GM19328 (cell line): ENCODE data around the gene SLC44A3.
"Not testable (repeated sequence)": the region's sequence is repeated elsewhere in the genome, so short reads cannot be mapped to it uniquely, and the experiment has no call there.

Experiments used
- ATAC-seq: cut with Tn5 transposase; IDR thresholded peaks from one replicate; pipeline ENCODE4 v1.9.1; 2021; ENCODE audit warnings: mild to moderate bottlenecking, moderate library complexity; ENCODE audit not compliant: unreplicated experiment

The SLC44A3 gene

DNA sequence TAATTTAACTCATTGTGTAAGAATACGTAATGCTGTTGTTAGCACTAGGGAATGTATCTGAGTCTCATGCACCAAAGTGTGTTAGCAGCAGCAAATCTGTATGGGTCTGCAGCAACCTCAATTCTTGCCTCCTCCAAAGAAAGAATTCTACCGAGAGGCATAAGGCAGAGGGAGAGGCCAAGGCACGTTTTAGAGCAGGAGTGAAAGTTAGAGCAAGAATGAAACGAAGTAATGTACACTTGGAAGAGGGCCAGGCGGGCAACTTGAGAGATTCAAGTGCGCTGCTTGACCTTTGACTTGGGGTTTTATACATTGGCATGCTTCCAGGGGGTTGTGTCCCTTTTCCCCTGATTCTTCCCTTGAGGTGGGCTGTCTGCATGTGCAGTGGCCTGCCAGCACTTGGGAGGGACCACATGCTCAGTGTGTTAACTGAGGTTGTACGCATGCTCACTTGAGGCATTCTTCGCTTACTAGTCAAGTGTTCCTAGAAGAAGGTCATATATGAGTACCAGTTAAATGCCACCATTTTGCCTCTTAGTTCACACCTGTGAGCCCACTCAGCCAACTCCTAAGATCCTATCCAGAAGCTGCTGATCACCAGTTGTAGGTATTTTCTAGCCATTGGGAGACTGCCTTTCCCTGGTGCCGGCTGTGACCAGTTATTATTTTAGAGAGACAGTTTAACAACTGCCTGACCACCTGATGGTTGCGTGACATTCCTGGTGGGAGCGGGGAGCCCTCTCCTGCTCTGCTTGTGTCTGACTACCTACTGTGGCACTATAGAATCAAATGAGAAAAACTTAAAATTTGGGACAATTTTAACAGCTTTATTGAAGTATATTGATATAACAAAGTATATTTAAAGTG, 109.4 kb downstream of the SLC44A3 start:
- no peak for ATAC-seq

DNA sequence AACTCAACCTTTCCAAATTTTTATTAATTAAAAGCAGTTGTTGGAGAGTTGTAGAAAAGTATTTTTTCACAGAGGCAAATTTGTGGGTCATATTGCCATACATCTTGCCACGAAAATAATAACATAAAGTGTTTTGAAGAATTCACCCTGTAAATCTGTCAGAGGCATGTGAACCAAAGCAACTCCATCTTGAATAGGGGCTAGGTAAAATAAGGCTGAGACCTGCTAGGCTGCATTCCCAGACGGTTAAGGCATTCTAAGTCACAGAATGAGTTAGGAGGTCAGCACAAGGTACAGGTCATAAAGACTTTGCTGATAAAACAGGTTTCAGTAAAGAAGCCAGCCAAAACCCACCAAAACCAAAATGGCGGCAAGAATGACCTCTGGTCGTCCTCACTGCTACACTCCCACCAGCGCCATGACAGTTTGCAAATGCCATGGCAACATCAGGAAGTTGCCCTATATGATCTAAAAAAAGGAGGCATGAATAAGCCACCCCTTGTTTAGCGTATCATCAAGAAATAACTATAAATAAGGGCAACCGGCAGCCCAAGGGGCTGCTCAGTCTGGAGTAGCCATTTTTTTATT, 111.2 kb downstream of the SLC44A3 start:
- no peak for ATAC-seq

DNA sequence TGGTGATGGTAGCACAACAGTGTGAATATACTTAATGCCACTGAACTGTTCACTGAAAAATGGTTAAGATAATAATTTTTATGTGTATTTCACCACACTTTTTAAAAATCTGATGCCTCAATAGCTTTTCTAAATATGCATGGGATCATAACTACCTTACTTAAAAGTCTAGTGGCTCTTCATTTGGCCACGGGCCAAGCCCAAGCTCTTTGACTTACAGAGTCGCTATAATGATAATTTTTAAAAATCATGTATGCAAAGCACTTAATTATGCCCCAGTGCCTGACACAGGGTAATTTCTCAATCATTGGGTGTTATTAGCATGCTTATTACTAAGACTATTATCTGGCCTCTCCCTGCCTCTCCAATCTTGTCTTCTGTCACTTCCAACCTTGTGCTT, 114.4 kb downstream of the SLC44A3 start:
- ATAC-seq, result no peak

DNA sequence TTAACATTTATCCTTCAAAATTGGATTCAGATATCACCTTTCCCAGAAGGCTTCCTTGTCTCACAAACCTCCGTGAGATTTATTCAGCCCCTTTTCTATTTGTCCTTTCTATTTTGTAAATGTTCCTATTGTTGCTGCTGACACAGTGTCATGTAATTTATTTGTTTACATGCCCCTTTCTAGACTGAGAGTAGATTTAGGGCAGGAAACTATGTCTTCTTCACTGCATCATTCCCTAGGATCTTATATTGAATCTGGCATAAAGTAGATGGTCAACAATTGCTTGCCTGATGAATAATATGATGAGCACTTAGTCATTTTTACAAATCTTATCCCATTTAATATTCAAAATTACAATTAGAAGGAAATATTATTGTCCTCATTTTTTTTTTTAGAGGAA, 114.9 kb downstream of the SLC44A3 start:
- ATAC-seq, result no peak

DNA sequence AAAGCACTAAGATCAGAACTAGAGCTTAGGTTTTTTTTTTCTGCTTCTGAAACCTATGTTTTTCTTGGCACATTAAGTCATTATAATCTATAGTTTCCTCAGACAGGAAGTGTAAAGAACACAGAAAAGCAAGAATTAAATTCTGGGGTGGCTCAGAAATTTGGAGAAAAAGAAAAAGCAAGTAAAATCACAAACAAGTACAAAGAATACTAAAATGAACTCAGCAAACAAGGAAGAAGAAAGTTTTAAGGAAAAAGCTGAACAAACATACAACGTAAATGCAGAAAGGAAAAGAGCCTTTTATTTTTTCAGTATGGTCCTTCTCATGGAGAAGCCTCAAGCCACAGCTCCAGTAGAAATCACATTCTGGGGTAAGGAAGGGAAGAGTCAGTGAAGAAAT, 115.3 kb downstream of the SLC44A3 start:
- no peak for ATAC-seq

DNA sequence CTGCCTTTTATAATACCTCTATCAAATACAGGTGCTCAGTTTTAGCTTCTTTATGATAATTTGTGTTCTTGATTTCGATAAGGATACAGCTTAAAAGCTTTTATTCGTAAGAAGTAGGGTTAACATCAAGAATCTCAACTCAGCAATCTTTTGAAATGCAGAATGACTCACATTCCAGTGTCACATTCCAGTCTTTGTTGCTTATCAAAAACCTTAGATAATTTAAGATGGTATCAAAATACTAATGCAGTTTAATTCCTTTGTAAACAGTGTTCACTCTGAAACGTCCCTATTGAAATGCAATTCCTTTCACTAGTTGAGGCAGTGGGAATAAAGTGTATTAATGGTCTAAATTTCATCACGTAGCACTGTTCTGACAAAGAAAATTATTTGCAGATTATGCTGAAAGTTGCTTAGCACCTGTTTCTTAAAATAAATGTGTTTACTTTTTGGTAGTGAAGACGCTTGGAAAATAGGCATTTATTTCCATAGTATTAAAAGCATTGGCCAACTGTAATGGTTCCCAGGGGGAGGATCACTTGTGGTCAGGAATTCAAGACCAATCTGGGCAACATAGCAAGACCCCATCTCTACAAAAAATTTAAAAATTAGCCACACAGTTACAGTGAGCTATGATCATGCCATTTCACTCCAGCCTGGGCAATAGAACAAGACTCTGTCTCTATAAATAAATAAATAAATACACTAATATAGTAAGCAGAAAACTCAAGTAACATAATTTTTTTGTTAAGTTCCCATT, 116.9 kb downstream of the SLC44A3 start:
- no peak for ATAC-seq

DNA sequence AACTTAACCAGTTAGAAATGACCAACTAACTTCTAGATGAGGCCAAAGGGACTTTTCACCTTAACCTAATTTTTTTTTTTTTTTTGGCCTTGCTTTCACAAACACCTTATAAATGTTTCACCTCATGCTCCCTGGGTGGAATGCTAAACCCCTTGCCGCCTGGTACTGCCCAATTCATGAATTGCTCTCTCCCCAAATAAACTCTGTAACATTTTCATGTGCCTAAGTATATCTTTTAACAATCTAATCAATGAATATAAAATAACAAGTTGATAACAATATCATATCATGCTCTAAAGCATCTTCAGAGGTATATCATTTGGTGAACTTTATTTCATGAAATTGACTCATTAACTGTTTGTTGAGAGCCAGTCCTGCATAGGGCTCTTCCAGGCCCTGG, 117.7 kb downstream of the SLC44A3 start:
- ATAC-seq, result no peak

DNA sequence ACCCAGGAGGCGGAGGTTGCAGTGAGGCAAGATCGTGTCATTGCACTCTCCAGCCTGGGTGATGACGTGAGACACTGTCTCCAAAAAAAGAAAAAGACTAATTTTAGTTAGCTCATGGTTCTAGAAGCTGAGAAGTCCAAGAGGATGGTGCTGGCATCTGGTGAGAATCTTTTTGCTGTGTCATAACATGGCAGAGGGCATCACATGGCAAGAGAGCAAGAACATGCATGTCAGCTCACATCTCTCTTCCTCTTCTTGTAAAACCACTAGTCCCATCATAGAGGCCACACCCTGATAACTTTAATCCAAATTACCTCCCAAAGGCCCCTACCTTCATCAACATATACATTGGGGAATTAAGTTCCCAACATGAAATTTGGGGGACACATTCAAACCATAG, 120.6 kb downstream of the SLC44A3 start:
- ATAC-seq, result no peak

DNA sequence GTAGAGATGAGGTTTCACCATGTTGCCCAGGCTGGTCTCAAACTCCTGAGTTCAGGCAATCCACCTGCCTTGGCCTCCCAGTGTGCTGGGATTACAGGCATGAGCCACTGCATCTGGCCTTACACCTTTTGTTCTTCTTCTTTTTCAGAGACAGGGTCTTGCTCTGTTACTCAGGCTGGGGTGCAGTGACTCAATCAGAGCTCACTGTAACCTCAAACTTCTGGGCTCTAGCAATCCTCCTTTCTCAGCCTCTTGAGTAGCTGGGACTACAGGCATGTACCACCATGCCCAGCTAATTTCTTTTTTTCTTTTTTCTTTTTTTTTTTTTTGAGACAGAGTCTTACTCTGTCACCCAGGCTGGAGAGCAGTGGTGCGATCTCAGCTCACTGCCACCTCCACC, 121.3 kb downstream of the SLC44A3 start:
- ATAC-seq, result not testable (repeated sequence)

DNA sequence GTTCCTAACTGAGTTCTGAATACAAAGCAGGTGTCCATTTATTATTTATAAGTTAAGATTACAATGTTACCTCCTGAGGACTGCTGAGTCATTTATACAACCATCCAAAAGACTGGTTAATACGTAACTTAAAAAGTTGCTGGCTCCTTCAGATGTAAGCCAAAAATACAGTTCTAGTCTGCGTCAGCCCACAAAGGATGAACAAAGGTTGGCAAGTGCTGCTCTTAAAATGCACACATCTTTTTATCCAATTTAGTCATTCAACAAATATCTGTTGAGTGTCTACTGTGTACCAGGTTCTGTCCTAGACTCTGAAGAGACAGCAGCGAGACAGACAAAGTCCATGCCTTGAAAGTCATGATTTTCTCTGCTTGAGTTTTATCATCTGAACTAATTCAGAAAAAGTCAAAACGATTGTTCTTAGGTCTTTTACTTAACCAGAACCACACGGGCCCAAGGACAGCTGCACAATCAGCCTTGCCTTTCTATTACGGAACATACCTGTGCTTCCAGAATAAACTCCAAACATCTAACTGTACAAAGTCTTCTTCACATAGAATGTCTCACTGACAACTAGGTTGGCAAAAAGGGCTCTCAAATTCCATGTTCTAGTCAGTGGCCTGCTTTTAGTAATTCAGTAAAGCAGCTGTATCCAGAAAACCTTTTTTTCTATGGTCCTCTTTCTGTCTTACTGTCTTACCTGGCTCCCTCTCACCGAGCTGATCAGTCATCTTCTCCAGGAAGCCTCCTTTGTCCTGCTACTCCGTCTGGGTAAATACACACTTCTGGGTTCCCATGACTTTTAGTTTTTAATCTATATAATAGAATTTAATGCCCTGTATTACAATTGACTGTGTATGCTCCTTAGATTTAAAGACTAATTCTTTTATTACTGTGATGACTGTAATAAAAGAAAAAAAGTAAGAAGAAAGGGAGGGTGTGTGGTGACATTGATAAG, 122.3 kb downstream of the SLC44A3 start:
- no peak for ATAC-seq
